ENCODE results near the gene NAA20.
A peak's percentile ranks its signal among the peaks of the same experiment; 100 is the strongest.

NAA20 gene

GRCh38 chr20:20021835-20022234 lies 4.7 kb downstream of the NAA20 start:
- DNase-seq = no peak

DNA sequence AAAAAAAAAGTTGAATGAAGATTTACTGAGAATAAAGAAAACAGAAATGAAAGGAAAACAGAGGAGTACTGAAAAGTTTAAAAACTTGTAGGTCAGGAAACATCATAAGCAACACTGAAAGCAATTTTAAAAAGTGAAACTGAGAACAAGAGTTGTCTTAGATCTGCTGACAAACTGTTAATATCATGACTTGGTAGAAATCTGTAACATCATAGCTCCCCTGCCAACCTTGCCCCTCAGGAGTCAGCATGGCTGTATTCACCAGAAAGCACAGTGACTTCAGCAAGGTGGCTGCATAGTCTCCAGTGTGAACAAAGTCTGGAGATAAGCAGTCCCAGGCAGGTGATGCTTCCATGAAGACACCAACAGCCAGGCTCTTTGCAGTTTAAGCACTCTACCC lies 5.3 kb downstream of the NAA20 start:
- DNase-seq = no peak

DNA sequence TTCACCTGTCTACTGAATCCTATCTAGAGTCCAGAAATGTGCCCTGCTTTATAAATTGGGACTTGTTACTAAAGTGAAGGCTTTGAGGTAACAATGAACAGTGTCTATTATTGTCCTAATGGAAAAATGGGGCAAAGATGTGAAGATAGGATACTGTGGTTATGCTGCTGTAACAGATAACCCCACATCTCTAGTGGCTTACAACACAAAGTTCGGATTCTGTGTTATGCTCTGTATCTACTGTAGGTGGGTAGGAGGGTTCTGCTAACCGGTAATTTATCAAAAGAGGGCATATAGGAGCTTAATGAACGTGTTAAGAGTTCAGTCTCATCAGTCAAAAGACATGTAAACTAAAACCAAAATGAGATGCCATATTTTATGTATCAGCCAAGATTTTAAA lies 6.2 kb downstream of the NAA20 start:
- DNase-seq = no peak

DNA sequence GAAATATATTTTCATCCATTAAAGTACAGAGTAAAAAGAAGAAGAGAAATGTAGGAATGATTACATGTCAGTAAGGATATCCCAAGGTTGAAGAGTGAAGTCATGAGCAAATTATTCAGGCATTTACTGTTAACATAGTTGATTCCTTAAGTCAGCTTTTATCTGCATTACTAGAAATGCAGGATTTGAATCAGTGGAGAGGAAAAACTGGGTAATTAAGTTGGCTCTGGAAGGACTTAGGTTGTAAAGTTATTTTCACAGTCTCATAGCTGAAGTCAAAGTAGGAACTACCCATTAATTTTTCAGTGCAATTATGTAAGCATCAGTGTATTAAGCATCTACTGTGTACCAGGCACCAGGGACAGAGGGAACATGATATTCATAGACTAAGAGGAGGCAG lies 7.8 kb downstream of the NAA20 start:
- DNase-seq = no peak

DNA sequence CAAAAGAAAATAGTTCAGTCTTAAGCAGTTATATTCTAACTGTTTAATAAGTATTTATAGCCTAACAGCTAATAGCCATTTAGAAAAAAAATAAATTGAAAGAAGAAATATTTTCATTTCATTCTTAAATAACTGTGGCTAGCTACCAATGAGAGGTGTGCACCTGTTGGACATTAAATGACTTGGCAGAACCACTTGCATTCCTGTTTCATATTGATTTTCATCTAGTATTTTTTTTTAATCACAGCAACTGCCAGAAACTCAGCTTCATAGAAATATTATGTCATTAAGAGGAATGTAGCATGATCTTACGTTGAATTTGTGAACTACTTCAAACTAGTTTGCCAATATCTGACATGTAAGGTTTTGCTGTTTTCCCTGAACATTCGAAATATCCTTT lies 10.1 kb downstream of the NAA20 start:
- no peak for DNase-seq

- DNase-seq = no peak
Observed at GRCh38 chr20:20031790-20032189, 14.6 kb downstream of the NAA20 start.

DNA sequence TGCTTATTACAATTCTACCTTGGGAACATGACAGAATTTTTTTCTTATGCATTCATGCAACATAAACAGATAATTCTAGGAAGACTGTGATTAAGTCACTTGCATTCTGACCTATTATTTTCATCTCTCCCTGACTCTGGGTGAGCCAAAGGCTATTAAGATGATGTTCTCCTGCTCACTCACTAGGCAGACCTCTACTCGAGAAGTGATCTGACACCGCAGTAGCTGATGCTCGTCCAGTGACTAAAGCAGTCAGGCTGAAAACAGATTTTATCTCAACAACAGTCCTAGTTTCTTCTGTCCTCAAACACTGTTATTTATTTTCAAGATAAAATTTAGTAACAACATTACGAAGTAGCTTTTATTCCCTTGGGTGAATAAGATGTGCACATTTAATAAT lies 17.3 kb downstream of the NAA20 start:
- DNase-seq = no peak

GRCh38 chr20:20036756-20037155 lies 19.6 kb downstream of the NAA20 start:
- DNase-seq = no peak

DNA sequence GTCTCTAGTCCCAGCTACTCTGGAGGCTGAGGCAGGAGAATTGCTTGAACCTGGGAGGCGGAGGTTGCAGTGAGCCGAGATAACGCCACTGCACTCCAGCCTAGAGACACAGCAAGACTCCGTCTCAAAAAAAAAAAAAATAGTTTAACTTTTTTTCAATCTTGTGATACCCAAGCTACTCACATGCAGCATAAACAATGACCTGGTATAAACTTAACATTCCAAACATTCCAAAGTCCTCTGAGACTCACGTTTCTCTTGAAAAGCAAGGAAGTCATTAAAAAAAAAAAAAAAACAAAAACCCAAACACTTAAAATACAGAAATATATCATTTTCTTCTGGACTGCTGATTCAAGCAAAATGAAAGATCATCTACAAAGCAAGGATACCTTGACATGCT lies 20.8 kb downstream of the NAA20 start:
- DNase-seq = no peak

GRCh38 chr20:20038586-20038985 lies 21.4 kb downstream of the NAA20 start:
- DNase-seq = no peak

- no peak for DNase-seq
Observed at GRCh38 chr20:20039752-20040387, 22.7 kb downstream of the NAA20 start.

GRCh38 chr20:20051767-20052073 lies 34.6 kb downstream of the NAA20 start:
- DNase-seq = no peak

GRCh38 chr20:20052074-20052970 lies 35.2 kb downstream of the NAA20 start, which contains the start of the genes CFAP61 and CRNKL1:
Gene CFAP61 (plus strand): TSS chr20:20052532. CDS start chr20:20056654, 4,122 bp downstream.
Gene CRNKL1 (minus strand): TSS chr20:20052466. CDS start chr20:20052342, 124 bp downstream.
- peak; percentile 96 for DNase-seq

GRCh38 chr20:20060234-20060998 lies 43.3 kb downstream of the NAA20 start:
- DNase-seq = no peak

- no peak for DNase-seq
Observed at GRCh38 chr20:20063941-20064702, 47.0 kb downstream of the NAA20 start.

DNA sequence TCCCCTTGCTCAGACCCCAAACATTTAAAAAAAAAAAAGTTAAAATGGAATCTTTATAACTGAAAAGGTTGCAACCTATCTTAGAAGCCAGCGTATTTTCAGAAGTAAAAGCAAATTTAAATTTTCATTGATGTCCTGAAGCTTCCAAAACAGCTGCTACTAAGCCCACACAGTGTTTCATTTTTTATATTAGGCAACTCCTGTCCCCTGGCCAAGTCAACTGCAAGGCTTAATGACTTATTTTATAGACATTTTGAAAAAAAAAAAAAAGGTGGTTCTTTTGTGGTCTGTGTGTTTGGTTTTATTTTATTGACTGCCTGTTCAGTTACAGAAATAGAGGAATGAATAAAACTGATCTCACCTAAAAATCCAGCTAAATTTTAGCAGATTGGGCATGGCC lies 48.2 kb downstream of the NAA20 start:
- no peak for DNase-seq

- DNase-seq = no peak
Observed at GRCh38 chr20:20070871-20071726, 53.9 kb downstream of the NAA20 start.

DNA sequence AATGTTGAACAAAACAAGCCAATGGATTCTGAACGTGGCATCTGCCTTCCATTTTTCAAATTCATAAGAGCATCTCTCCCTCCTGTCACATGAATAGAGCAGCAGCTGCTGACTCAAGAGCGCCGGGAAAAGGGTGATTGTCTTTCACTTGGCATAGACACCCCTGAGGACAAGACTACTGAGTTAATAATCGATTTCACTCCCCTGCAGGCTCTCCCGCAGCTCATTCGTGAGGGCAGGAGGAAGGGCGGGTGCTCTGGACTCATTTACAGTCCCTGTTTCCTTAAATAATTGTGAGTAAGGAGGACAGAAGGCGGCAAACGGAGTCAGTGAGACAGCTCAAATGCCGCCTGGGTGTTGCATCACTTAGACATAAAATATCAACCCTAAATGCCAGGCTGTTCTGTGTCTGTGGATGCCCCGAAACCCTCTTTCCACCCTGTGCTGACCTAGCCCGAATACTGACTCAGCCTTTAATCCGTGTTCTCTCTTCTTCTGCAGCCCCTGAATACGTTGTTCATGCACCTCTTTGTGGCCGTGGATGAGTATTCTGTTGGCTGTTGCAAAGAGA lies 56.7 kb downstream of the NAA20 start:
- no peak for DNase-seq

DNA sequence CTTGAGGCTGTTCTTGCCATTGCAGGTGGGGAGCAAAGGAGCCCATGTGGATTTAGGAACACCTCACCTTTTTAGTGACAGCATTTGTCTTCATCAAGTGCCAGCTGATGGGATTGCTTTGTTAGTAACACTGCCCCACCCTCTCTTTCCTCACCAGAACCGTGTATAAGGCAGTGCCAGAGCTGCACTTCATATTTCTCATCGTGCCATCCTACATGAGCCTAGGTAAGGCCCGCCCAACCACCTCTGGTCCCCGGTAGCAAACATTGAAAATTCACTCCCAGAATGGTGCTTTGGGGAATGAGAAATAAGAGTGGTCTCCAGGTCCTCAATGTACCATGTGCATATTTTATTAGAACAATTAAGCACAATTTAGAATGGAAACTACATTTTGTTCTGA lies 57.9 kb downstream of the NAA20 start:
- DNase-seq = no peak

DNA sequence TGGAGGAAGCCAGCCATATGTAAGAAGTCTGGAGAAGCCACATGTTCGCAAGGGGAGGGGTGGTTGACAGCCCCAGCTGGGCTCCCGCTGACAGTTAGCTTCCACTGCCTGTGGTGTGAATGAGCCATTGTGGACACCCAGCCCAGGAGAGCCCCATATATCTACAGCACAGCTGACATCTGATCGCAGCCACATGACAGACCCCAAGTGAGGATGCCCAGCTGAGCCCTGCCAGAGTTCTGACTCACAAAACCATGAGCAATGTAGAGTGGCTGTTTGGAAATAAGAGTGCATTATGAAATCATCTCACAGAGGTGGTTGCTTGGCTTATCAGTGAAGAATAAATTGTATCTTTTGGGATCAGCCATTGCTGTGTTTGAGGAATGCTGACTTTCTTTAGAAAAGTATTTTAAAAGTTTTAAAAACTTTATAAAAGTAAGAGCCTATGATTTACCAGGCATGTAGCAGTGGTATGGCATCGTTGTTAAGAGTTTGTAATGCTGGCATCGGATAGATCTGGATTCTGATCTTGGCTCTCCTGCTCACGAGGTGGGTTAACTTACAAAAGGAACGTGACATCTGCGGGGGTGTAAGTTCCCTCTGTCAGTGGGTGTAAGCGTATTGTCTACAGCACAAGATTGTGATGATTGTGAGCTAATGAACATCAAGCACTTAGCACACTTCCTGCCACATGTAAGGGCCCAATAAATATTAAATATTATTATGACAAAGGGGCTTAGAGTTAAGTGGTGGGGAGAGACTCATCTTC lies 59.3 kb downstream of the NAA20 start:
- DNase-seq = no peak

DNA sequence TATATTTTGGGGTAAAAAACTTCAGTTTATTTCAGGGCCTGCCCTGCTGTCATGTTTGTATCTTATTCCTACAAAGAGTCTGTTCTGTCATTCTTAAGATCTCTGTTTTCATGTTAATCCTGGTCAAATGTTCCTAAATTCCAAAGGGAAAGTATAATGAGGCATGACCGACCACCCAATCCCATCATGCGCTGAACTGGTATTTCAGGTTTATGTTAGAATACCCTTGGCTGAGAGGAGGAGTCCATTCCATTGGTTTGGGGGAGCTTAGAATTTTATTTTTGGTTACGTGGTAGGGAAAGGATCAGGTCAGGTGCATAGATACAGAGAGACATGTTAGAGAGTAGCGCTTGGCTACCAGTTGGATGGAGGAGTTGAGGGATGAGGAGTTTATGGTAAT lies 60.9 kb downstream of the NAA20 start:
- no peak for DNase-seq

All from activated CD4-positive, alpha-beta T cell treated with anti-CD3 and anti-CD28 coated beads, Interleukin-2, amount 50 U/mL, for 48 hours (primary cell).